ENCODE measurements around the gene RB1. TPM values are rescaled to one million over a fixed set of nuclear protein-coding genes. Genes with fewer than 3 reads are reported as not detected.

RB1 gene
- total RNA-seq, 1 experiment from 2014 or later: 36.7 TPM

- H3K27ac ChIP-seq (ENCODE audit: low read depth, low read length): no peak overlapping the region
- ChIA-PET CTCF (no interaction called here), RAD21 (ENCODE audit: low non-redundant PET in 1 of 2, low total read pairs in 2 of 2, uncharacterized antibody in 2 of 2, unreplicated experiment in 2 of 2) (no interaction called here), POLR2A (no interaction called here)
- DNase-seq (ENCODE audit: low read depth, low spot score): no peak
- no peak overlapping the region for H2AFZ ChIP-seq (ENCODE audit: low read depth, low read length, poor library complexity, severe bottlenecking)
- H4K20me1 ChIP-seq (ENCODE audit: insufficient read depth): no peaks in the 10 kb centered on the region
- BruUV-seq (replicated peaks): no TSS peak
- no peaks in the 10 kb centered on the region for H3K9me3 ChIP-seq (ENCODE audit: control insufficient read depth in 1 of 2, insufficient read depth in 1 of 2, low read depth in 1 of 2, low read length in 2 of 2)
- ATAC-seq: no peak
- H3K4me1 ChIP-seq (ENCODE audit: control insufficient read depth in 1 of 2, insufficient read depth in 2 of 2, low read length in 2 of 2): no peaks in the 10 kb centered on the region
- no peak overlapping the region for H3K9ac ChIP-seq (ENCODE audit: low read length)
- intact Hi-C loops (cut with micrococcal nuclease): no loop called here
- H3K4me2 ChIP-seq (ENCODE audit: low read length): no peak overlapping the region
- no peaks in the 10 kb centered on the region; a peak in 1 of 4 replicates for H3K36me3 ChIP-seq (ENCODE audit: control insufficient read depth in 1 of 2, insufficient read depth in 2 of 2, low read length in 2 of 2)
- H3K79me2 ChIP-seq (ENCODE audit: insufficient read depth, low read length): no peaks in the 10 kb centered on the region
- no peak for TF ChIP-seq SIN3A (IDR thresholded peaks at IDR 0.05; ENCODE audit: low read depth)
- TF ChIP-seq YY1 (IDR thresholded peaks at IDR 0.05; ENCODE audit: extremely low read depth, insufficient replicate concordance, low read depth, low read length): no peak
- TF ChIP-seq FOSL1 (IDR thresholded peaks at IDR 0.05; ENCODE audit: low read depth): no peak
- no peak for TF ChIP-seq EGR1 (IDR thresholded peaks at IDR 0.05; ENCODE audit: low read depth)
- no peak for TF ChIP-seq JUND (IDR thresholded peaks at IDR 0.05)
- TF ChIP-seq CBX3 (IDR thresholded peaks at IDR 0.05; ENCODE audit: low read depth): no peak
- H3K4me3 ChIP-seq (replicated peaks in 1 of 2; ENCODE audit: low read depth in 1 of 2, low read length in 2 of 2): no peak overlapping the region
- H3K27me3 ChIP-seq (ENCODE audit: insufficient read depth, low read length): no peaks in the 10 kb centered on the region
- H3K9me2 ChIP-seq (ENCODE audit: insufficient read depth): no peaks in the 10 kb centered on the region
Observed at GRCh38 chr13:48397744-48398143, 94.2 kb downstream of the RB1 start.

GRCh38 chr13:48398450-48399095 lies 95.0 kb downstream of the RB1 start:
- H4K20me1 ChIP-seq (ENCODE audit: insufficient read depth): no peaks in the 10 kb centered on the region
- intact Hi-C loops (cut with micrococcal nuclease): no loop called here
- ChIA-PET RAD21 (ENCODE audit: low non-redundant PET in 1 of 2, low total read pairs in 2 of 2, uncharacterized antibody in 2 of 2, unreplicated experiment in 2 of 2) (no interaction called here), CTCF (no interaction called here), POLR2A (no interaction called here)
- DNase-seq (ENCODE audit: low read depth, low spot score): no peak
- no peak overlapping the region for H3K27ac ChIP-seq (ENCODE audit: low read depth, low read length)
- no peak overlapping the region for H3K4me3 ChIP-seq (replicated peaks in 1 of 2; ENCODE audit: low read depth in 1 of 2, low read length in 2 of 2)
- H3K9ac ChIP-seq (ENCODE audit: low read length): no peak overlapping the region
- no peaks in the 10 kb centered on the region; a peak in 1 of 4 replicates for H3K36me3 ChIP-seq (ENCODE audit: control insufficient read depth in 1 of 2, insufficient read depth in 2 of 2, low read length in 2 of 2)
- no peaks in the 10 kb centered on the region for H3K4me1 ChIP-seq (ENCODE audit: control insufficient read depth in 1 of 2, insufficient read depth in 2 of 2, low read length in 2 of 2)
- H3K9me3 ChIP-seq (ENCODE audit: control insufficient read depth in 1 of 2, insufficient read depth in 1 of 2, low read depth in 1 of 2, low read length in 2 of 2): no peaks in the 10 kb centered on the region
- H3K79me2 ChIP-seq (ENCODE audit: insufficient read depth, low read length): no peaks in the 10 kb centered on the region
- TF ChIP-seq FOSL1 (IDR thresholded peaks at IDR 0.05; ENCODE audit: low read depth): no peak
- no peak for TF ChIP-seq POLR2A (IDR thresholded peaks at IDR 0.05; ENCODE audit: borderline replicate concordance, extremely low read depth, insufficient read depth, insufficient read length)
- TF ChIP-seq YY1 (IDR thresholded peaks at IDR 0.05; ENCODE audit: extremely low read depth, insufficient replicate concordance, low read depth, low read length): no peak
- TF ChIP-seq EGR1 (IDR thresholded peaks at IDR 0.05; ENCODE audit: low read depth): no peak
- TF ChIP-seq ELF1 (IDR thresholded peaks at IDR 0.05; ENCODE audit: borderline replicate concordance, low read depth): no peak
- TF ChIP-seq SRF (IDR thresholded peaks at IDR 0.05; ENCODE audit: low read depth): no peak
- TF ChIP-seq EZH2phosphoT487 (IDR thresholded peaks at IDR 0.05; ENCODE audit: borderline replicate concordance): no peak
- no peak for TF ChIP-seq ZNF274 (IDR thresholded peaks at IDR 0.05; ENCODE audit: low read depth, low read length)
- no peak for TF ChIP-seq SP1 (IDR thresholded peaks at IDR 0.05; ENCODE audit: low read depth)
- TF ChIP-seq SIN3A (IDR thresholded peaks at IDR 0.05; ENCODE audit: low read depth): no peak
- TF ChIP-seq REST (IDR thresholded peaks at IDR 0.05; ENCODE audit: low read depth): no peak
- TF ChIP-seq CEBPB (IDR thresholded peaks at IDR 0.05; ENCODE audit: low read depth): no peak
- TF ChIP-seq MAX (IDR thresholded peaks at IDR 0.05): no peak
- no peak for TF ChIP-seq EZH2 (IDR thresholded peaks at IDR 0.05)
- no peak overlapping the region for H3K4me2 ChIP-seq (ENCODE audit: low read length)
- H2AFZ ChIP-seq (ENCODE audit: low read depth, low read length, poor library complexity, severe bottlenecking): no peak overlapping the region
- no peak for ATAC-seq
- H3K9me2 ChIP-seq (ENCODE audit: insufficient read depth): no peaks in the 10 kb centered on the region
- H3K27me3 ChIP-seq (ENCODE audit: insufficient read depth, low read length): no peaks in the 10 kb centered on the region
- no TSS peak for BruUV-seq (replicated peaks)
